Body of pancreas (tissue), 4 donors: ENCODE measurements around the gene GNB1L.

Experiments used
- POLR2A ChIP-seq, 3 donors: fragments of 450-650 bp; IDR thresholded peaks; one replicate each; pipeline ENCODE4 v1.6.1; 2016; ENCODE audit warnings: antibody characterized with exemption in 3 of 3, mild to moderate bottlenecking in 2 of 3
- TF ChIP-seq, protein P1 (sequence below), 7 experiments: fragments of 450-650 bp in 4 of 7; fragments of 200-600 bp in 3 of 7; sonication (generic) in 3 of 7; IDR thresholded peaks; one replicate each; pipeline ENCODE4 v1.5.1; 2016 to 2019; ENCODE audit warnings: antibody characterized with exemption in 7 of 7

DNA sequence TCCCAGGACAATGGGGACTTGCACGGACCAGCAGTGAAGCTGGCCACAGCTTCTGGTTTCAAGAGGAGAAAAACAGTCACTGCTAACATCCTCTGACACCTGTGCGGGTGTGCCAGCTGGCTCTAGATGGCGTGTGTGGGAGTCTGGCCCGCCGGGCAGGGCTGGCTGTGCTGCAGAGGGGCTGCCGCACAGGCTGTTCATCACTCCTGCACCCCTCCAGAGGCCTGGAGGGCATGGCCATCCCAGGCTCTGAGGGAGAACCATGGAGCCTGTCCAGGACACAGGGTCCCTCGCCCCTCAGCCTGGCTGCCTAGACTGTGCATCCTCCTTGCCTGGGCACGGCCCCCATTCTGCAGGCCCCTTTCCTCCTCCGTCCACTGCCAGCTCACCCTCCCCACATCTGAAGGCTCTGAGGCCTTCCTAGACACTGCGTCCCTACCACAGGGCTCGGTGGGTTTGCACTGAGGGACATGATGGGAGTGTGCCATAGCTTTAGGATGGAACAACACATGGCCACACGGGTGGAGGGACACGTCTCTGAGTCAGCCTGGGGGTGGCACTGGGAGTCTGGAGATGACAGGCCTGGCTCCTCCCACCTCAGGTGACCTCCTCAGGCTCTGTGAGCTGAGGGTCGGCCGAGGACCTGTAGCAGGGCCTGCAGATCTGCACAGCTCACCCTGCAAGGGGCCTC, 42.1 kb upstream of the GNB1L start:
- TF ChIP-seq, protein P1, sequence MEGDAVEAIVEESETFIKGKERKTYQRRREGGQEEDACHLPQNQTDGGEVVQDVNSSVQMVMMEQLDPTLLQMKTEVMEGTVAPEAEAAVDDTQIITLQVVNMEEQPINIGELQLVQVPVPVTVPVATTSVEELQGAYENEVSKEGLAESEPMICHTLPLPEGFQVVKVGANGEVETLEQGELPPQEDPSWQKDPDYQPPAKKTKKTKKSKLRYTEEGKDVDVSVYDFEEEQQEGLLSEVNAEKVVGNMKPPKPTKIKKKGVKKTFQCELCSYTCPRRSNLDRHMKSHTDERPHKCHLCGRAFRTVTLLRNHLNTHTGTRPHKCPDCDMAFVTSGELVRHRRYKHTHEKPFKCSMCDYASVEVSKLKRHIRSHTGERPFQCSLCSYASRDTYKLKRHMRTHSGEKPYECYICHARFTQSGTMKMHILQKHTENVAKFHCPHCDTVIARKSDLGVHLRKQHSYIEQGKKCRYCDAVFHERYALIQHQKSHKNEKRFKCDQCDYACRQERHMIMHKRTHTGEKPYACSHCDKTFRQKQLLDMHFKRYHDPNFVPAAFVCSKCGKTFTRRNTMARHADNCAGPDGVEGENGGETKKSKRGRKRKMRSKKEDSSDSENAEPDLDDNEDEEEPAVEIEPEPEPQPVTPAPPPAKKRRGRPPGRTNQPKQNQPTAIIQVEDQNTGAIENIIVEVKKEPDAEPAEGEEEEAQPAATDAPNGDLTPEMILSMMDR (IDR thresholded peaks at IDR 0.05), result no peak
- TF ChIP-seq POLR2A (IDR thresholded peaks at IDR 0.05), result no peak
